Measurements from ENCODE around the gene UNKL.

UNKL gene

GRCh38 chr16:1325673-1326371 is 88.7 kb downstream of the UNKL start:
- Histone ChIP-seq H3K9ac (ENCODE audit: low read length) (no peak overlapping the region; the same call in 1 of the 2 replicates), H3K4me3 (ENCODE audit: low read depth, low read length, poor library complexity, severe bottlenecking) (no peak overlapping the region), H3K4me2 (ENCODE audit: low read length) (peak overlapping the region; percentile 15; the same call in 1 of the 2 replicates), H3F3A (ENCODE audit: insufficient read depth, low read length) (no peaks in the 10 kb centered on the region), H3K9me3 (ENCODE audit: low read length) (no peaks in the 10 kb centered on the region), H3K9me2 (ENCODE audit: low read depth, low read length) (no peaks in the 10 kb centered on the region), H3K27ac (ENCODE audit: low read depth, low read length, poor library complexity, severe bottlenecking) (peak overlapping the region; percentile 68), H3K4me1 (ENCODE audit: insufficient read depth, low read length, severe bottlenecking) (peaks cover 25% of the 10 kb centered on the region), H3K36me3 (ENCODE audit: insufficient read depth, low read length) (peaks cover 44% of the 10 kb centered on the region), H3K79me2 (ENCODE audit: insufficient read depth, low read length) (no peaks in the 10 kb centered on the region), H2AFZ (ENCODE audit: low read length) (no peak overlapping the region), H4K20me1 (ENCODE audit: insufficient read depth, low read length) (no peaks in the 10 kb centered on the region), H3K27me3 (ENCODE audit: insufficient read depth, low read length) (no peaks in the 10 kb centered on the region)
- TF ChIP-seq EZH2 (IDR thresholded peaks at IDR 0.05; ENCODE audit: borderline replicate concordance, low read length) (no peak), CTCF (IDR thresholded peaks at IDR 0.05; ENCODE audit: low read length) (no peak)

GRCh38 chr16:1325261-1325660 is 89.2 kb downstream of the UNKL start:
- peaks cover 23% of the 10 kb centered on the region for H3K4me1 ChIP-seq (ENCODE audit: insufficient read depth, low read length, severe bottlenecking)
- no peaks in the 10 kb centered on the region for H3K9me3 ChIP-seq (ENCODE audit: low read length)
- peaks cover 50% of the 10 kb centered on the region for H3K36me3 ChIP-seq (ENCODE audit: insufficient read depth, low read length)
- no peaks in the 10 kb centered on the region for H3K9me2 ChIP-seq (ENCODE audit: low read depth, low read length)
- H3K27ac ChIP-seq (ENCODE audit: low read depth, low read length, poor library complexity, severe bottlenecking), result peak overlapping the region; percentile 68
- H4K20me1 ChIP-seq (ENCODE audit: insufficient read depth, low read length), result no peaks in the 10 kb centered on the region
- H3K9ac ChIP-seq (ENCODE audit: low read length), result no peak overlapping the region; the same call in 1 of the 2 replicates
- H3F3A ChIP-seq (ENCODE audit: insufficient read depth, low read length), result no peaks in the 10 kb centered on the region
- H3K27me3 ChIP-seq (ENCODE audit: insufficient read depth, low read length), result no peaks in the 10 kb centered on the region
- H3K4me3 ChIP-seq (ENCODE audit: low read depth, low read length, poor library complexity, severe bottlenecking), result no peak overlapping the region
- H3K4me2 ChIP-seq (ENCODE audit: low read length), result no peak overlapping the region; the same call in 1 of the 2 replicates
- H2AFZ ChIP-seq (ENCODE audit: low read length), result no peak overlapping the region
- H3K79me2 ChIP-seq (ENCODE audit: insufficient read depth, low read length), result no peaks in the 10 kb centered on the region
- TF ChIP-seq CTCF (IDR thresholded peaks at IDR 0.05; ENCODE audit: low read length) (no peak), EZH2 (IDR thresholded peaks at IDR 0.05; ENCODE audit: borderline replicate concordance, low read length) (no peak)

GRCh38 chr16:1324286-1324826 is 90.1 kb downstream of the UNKL start:
- H3K79me2 ChIP-seq (ENCODE audit: insufficient read depth, low read length), result no peaks in the 10 kb centered on the region
- H3K4me3 ChIP-seq (ENCODE audit: low read depth, low read length, poor library complexity, severe bottlenecking), result no peak overlapping the region
- TF ChIP-seq CTCF (IDR thresholded peaks at IDR 0.05; ENCODE audit: low read length) (no peak), EZH2 (IDR thresholded peaks at IDR 0.05; ENCODE audit: borderline replicate concordance, low read length) (no peak)
- H4K20me1 ChIP-seq (ENCODE audit: insufficient read depth, low read length), result no peaks in the 10 kb centered on the region
- no peaks in the 10 kb centered on the region for H3K9me3 ChIP-seq (ENCODE audit: low read length)
- H3K9ac ChIP-seq (ENCODE audit: low read length), result no peak overlapping the region
- no peaks in the 10 kb centered on the region for H3K9me2 ChIP-seq (ENCODE audit: low read depth, low read length)
- no peak overlapping the region for H3K4me2 ChIP-seq (ENCODE audit: low read length)
- no peaks in the 10 kb centered on the region for H3K27me3 ChIP-seq (ENCODE audit: insufficient read depth, low read length)
- H3K36me3 ChIP-seq (ENCODE audit: insufficient read depth, low read length), result peaks cover 59% of the 10 kb centered on the region
- no peak overlapping the region for H3K27ac ChIP-seq (ENCODE audit: low read depth, low read length, poor library complexity, severe bottlenecking)
- H3F3A ChIP-seq (ENCODE audit: insufficient read depth, low read length), result no peaks in the 10 kb centered on the region
- no peak overlapping the region for H2AFZ ChIP-seq (ENCODE audit: low read length)
- peaks cover 23% of the 10 kb centered on the region for H3K4me1 ChIP-seq (ENCODE audit: insufficient read depth, low read length, severe bottlenecking)

Data from OCI-LY1 (cell line).